AG10803 (cell line): ENCODE measurements around the gene CRTC1.
"Not testable (repeated sequence)": the region's sequence is repeated elsewhere in the genome, so short reads cannot be mapped to it uniquely, and the experiment has no call there.

Experiments
- DNase-seq: peaks from one replicate; pipeline ENCODE4 v3.0.0; 2010; ENCODE audit warnings: low read depth
- H3K4me3 ChIP-seq: 2 replicates; pipeline ENCODE4 v1.5.1; 2011; ENCODE audit warnings: mild to moderate bottlenecking, low read length, control low read depth
- TF ChIP-seq, protein P1 (sequence below): conservative IDR thresholded peaks from 2 replicates; pipeline ENCODE4 v1.5.1; 2011; ENCODE audit warnings: mild to moderate bottlenecking, low read length, control low read depth, inconsistent platforms

Gene CRTC1

DNA sequence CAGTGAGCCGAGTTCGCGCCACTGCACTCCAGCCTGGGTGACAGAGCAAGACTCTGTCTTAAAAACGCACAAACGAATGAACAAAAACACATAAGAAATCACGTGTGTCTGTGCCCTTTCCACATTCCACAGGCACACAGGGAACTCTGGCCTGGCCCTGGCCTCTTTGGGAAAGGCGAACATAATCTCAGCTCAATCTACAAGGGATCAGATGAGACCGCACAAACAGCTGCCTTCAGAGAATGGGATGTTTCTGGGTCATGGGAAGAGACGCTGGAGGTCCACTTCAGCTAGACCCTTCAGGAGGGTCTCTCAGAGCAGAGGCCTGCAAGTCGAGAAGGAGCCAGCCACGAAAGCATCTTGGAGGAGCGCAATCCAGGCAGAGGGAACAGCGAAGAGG lies 6.3 kb upstream of the CRTC1 start:
- no peak for DNase-seq
- TF ChIP-seq, protein P1, sequence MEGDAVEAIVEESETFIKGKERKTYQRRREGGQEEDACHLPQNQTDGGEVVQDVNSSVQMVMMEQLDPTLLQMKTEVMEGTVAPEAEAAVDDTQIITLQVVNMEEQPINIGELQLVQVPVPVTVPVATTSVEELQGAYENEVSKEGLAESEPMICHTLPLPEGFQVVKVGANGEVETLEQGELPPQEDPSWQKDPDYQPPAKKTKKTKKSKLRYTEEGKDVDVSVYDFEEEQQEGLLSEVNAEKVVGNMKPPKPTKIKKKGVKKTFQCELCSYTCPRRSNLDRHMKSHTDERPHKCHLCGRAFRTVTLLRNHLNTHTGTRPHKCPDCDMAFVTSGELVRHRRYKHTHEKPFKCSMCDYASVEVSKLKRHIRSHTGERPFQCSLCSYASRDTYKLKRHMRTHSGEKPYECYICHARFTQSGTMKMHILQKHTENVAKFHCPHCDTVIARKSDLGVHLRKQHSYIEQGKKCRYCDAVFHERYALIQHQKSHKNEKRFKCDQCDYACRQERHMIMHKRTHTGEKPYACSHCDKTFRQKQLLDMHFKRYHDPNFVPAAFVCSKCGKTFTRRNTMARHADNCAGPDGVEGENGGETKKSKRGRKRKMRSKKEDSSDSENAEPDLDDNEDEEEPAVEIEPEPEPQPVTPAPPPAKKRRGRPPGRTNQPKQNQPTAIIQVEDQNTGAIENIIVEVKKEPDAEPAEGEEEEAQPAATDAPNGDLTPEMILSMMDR, result no peak

DNA sequence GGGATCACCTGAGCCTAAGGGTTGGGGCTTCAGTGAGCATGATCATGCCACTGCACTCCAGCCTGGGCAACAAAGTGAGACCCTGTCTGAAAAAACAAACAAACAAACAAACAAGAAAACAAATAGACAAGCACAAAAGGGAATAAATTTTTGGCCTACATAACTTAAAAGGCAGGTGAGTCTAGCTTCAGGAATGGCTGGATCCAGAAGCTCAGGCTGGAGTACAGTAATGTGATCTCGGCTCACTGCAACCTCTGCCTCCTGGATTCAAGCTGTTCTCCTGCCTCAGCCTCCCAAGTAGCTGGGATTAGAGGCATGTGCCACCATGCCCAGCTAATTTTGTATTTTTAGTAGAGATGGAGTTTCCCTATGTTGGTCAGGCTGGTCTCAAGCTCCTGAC lies 3.3 kb upstream of the CRTC1 start:
- DNase-seq, H3K4me3 ChIP-seq: not testable (repeated sequence)

More for the DNA sequence above, 6.3 kb upstream of the CRTC1 start:
- H3K4me3 ChIP-seq, result no peak overlapping the region

DNA sequence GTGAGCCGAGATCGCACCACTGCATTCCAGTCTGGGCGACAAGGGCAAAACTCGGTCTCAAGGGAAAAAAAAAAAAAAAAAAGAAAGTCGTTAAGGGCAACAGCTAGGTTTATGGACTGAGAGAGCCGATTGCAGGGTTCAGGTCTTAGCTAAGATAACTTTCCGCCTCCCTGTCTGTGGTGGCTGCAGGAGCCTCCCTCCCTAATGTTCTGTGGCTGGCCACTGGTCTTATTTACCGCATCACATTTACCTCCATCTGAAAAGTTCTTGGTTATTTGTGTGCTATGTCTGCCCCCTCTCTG lies 722 bp upstream of the CRTC1 start:
- DNase-seq, result no peak
- TF ChIP-seq, protein P1, result no peak
- peak overlapping the region; percentile 63 for H3K4me3 ChIP-seq

DNA sequence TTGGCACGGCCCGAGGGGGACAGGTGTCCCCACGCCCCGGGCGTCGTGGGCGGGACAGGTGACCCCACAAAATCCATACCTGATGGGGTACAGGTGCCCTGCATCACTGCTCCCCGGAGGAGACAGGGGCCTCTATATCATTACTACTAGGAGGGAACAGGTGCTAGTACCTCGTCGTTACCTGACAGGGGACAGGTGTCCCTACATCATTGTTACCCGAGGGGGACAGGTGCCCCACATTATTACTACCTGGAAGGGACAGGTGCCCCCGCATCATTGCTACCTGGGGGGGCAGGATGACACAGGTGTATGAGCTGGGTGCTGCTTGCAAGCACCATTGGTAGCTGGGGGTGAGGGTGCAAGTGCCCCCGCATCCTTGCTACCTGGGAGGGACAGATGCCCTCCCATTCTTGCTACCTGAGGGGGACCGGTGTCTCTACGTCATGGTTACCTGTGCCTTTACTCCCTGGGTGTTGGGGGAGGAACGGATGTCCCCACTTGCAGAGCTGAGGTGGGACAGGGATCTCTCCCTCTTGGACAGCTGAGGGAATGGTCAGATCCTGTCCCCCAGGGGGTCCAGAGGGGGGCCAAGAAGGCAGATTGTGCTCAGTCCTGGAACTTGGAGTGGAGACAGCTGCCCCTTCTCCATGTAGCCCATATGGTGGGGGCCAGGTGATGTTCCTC lies 620 bp downstream of the CRTC1 start:
- DNase-seq, result no peak
- peak overlapping the region; percentile 79 for H3K4me3 ChIP-seq
- TF ChIP-seq, protein P1, result no peak

DNA sequence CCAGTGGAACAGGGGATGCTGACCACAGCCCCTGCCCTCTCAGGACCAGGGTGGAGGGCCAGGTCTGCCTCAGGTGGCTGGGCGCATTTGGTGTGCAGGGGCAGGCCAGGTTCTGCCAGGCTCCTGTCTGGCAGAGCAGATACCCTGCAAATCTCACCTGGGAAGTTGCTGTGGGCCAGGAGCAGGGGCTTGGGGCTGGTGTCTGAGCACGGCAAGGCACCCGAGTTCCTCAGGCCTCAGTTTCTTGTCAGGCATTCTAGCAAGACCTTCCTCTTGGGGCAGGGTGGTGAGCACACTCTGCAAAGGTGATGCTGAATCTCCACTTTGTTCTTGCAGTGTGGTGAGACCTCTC lies 1.1 kb downstream of the CRTC1 start:
- TF ChIP-seq, protein P1, result no peak
- H3K4me3 ChIP-seq, result peak overlapping the region; percentile 79
- no peak for DNase-seq

DNA sequence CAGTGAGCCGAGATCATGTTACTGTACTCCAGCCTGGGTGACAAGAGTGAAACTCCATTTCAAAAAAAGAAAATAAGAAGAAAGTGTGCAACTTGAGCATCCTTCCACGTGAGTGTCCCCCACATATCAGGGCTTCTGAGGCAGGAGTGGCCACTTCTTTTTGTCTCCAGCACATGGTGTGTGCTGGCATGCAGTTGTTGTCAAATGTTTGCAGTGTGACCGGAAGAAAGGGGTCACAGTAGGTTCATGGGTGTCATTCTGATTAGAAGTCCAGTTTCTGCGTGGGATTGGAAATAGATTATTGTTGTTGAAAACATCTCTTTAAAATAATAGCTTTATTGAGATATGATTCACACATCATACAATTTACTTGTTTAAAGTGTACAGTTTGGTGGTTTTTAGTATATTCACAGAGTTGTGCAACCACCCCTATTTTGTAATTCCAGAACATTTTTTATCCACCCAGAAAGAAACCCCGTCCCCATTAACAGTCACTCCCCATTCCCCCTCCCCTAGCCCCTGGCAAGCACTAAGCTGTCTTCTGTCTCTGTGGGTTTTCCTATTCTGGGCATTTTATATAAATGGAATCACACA lies 2.2 kb downstream of the CRTC1 start:
- no peak overlapping the region for H3K4me3 ChIP-seq
- peak; percentile 25 for DNase-seq
- TF ChIP-seq, protein P1, result no peak

DNA sequence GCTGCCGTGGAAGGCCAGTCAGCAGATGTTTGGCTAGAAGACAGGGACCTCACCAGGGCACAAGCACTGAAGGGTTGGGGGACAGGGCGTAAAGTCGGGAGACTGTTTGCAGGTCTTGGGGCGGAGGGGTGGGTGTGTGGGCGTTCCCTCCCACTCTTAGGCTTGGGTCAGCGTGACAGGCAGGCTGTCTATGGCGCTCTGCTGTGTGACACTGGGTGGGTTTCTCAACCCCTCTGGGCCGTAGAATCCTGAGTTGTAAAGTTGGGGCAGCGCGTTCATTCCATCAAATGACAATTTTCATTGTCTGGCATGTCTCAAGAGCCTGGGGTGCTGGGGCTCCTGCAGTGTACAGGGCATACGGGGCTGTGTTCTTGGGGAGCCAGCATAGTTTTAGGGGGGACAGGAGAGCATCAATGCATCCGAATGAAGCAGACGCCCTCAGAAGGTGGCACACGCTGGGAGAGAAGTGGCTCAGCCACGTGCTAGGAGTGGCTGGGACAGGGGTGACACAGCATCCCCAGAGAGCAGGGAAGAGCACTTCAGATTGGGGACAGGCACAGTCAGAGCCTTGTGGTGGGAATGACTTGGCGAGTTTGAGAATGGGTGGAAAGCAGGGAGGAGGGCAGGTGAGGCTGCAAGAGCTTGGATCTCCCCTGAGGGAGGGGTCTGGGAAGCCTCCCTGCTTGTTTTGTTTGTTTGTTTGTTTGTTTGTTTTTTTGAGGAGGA lies 4.4 kb downstream of the CRTC1 start:
- H3K4me3 ChIP-seq, result no peak overlapping the region
- TF ChIP-seq, protein P1, result no peak
- no peak for DNase-seq
